WTC11 (cell line): ENCODE data around the gene PDE4B.

Source experiments
- CBFB ChIP-seq: sonication (generic); formaldehyde crosslinking; IDR thresholded peaks from 2 replicates; pipeline ENCODE4 v1.8.1; 2022; ENCODE audit warnings: mild to moderate bottlenecking, low read depth, missing genetic modification reagents
- CREM ChIP-seq: sonication (generic); formaldehyde crosslinking; IDR thresholded peaks from 2 replicates; pipeline ENCODE4 v1.8.1; 2022; ENCODE audit warnings: mild to moderate bottlenecking, missing genetic modification reagents, moderate library complexity
- FOXK1 ChIP-seq: sonication (generic); formaldehyde crosslinking; IDR thresholded peaks from 2 replicates; pipeline ENCODE4 v1.8.0; 2022; ENCODE audit warnings: mild to moderate bottlenecking, moderate library complexity, missing genetic modification reagents
- NR2C2 ChIP-seq: sonication (generic); formaldehyde crosslinking; IDR thresholded peaks from 2 replicates; pipeline ENCODE4 v1.8.0; 2022; ENCODE audit warnings: mild to moderate bottlenecking, missing genetic modification reagents
- RELA ChIP-seq: sonication (generic); formaldehyde crosslinking; IDR thresholded peaks from 2 replicates; pipeline ENCODE4 v1.8.1; 2022; ENCODE audit warnings: missing genetic modification reagents, mild to moderate bottlenecking, borderline replicate concordance
- SMAD4 ChIP-seq: sonication (generic); formaldehyde crosslinking; IDR thresholded peaks from 2 replicates; pipeline ENCODE4 v1.8.0; 2022; ENCODE audit warnings: mild to moderate bottlenecking, missing genetic modification reagents
- TF ChIP-seq, protein P1 (sequence below): fragments of 200-600 bp; IDR thresholded peaks from 2 replicates; pipeline ENCODE4 v1.8.0; 2022; ENCODE audit warnings: antibody characterized with exemption
- TF ChIP-seq, protein P2 (sequence below): sonication (generic); formaldehyde crosslinking; IDR thresholded peaks from 2 replicates; pipeline ENCODE4 v1.8.1; 2023; ENCODE audit warnings: mild to moderate bottlenecking, missing genetic modification reagents
- TF ChIP-seq, protein P3 (sequence below): sonication (generic); formaldehyde crosslinking; IDR thresholded peaks from 2 replicates; pipeline ENCODE4 v1.8.1; 2022; ENCODE audit warnings: mild to moderate bottlenecking, moderate library complexity, missing genetic modification reagents

DNA sequence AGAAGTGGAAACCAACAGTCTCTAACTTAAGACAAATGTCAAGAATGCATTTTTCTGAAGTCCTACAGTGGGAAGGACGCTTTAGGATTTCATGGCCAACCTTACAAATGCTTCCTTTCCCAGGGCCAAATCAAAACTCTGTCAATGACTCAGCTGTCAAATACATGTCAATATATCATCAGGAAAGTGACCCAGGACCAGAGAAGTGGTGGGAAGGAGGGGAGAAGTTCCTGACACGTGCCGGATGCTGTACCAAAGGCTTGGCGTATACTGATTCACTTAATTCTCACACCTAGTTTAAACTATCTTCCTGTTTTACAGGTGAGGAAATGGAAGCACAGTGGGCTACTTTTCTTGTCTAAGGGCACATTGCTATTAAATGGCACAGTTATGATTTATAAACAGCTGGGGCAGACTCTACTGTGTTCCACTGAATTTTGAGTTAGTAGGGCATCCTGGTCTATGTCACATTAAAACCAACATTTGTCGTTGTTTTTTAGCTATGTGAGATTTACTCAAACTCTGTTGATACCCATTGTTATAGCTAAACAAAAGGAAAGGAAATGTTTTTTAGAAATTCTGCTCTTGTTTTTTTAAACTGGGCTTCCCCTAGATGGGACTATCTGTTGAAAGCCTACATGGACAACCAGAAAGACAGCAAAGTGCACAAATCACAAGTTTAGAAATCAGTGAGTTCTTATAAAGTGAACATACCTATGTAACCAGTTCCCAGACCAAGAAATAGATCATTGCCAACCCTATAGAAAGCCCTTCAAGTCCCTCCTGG, 533.1 kb downstream of the PDE4B start:
- TF ChIP-seq FOXK1 (CRISPR knock-in tag) (no peak), RELA (CRISPR knock-in tag) (no peak), CBFB (CRISPR knock-in tag) (no peak), SMAD4 (CRISPR knock-in tag) (no peak), CREM (no peak), NR2C2 (CRISPR knock-in tag) (no peak)
- TF ChIP-seq, protein P1, sequence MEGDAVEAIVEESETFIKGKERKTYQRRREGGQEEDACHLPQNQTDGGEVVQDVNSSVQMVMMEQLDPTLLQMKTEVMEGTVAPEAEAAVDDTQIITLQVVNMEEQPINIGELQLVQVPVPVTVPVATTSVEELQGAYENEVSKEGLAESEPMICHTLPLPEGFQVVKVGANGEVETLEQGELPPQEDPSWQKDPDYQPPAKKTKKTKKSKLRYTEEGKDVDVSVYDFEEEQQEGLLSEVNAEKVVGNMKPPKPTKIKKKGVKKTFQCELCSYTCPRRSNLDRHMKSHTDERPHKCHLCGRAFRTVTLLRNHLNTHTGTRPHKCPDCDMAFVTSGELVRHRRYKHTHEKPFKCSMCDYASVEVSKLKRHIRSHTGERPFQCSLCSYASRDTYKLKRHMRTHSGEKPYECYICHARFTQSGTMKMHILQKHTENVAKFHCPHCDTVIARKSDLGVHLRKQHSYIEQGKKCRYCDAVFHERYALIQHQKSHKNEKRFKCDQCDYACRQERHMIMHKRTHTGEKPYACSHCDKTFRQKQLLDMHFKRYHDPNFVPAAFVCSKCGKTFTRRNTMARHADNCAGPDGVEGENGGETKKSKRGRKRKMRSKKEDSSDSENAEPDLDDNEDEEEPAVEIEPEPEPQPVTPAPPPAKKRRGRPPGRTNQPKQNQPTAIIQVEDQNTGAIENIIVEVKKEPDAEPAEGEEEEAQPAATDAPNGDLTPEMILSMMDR = no peak
- TF ChIP-seq, protein P2, sequence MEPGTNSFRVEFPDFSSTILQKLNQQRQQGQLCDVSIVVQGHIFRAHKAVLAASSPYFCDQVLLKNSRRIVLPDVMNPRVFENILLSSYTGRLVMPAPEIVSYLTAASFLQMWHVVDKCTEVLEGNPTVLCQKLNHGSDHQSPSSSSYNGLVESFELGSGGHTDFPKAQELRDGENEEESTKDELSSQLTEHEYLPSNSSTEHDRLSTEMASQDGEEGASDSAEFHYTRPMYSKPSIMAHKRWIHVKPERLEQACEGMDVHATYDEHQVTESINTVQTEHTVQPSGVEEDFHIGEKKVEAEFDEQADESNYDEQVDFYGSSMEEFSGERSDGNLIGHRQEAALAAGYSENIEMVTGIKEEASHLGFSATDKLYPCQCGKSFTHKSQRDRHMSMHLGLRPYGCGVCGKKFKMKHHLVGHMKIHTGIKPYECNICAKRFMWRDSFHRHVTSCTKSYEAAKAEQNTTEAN (CRISPR knock-in tag) = no peak
- TF ChIP-seq, protein P3, sequence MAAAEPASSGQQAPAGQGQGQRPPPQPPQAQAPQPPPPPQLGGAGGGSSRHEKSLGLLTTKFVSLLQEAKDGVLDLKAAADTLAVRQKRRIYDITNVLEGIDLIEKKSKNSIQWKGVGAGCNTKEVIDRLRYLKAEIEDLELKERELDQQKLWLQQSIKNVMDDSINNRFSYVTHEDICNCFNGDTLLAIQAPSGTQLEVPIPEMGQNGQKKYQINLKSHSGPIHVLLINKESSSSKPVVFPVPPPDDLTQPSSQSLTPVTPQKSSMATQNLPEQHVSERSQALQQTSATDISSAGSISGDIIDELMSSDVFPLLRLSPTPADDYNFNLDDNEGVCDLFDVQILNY (CRISPR knock-in tag) = no peak
